ENCODE data around the gene DOC2A. TPM values are rescaled to one million over a fixed set of nuclear protein-coding genes. Genes with fewer than 3 reads are reported as not detected.

DOC2A gene
- total and polyA plus RNA-seq, 2 of the 4 experiments (the other 2 are of a cell fraction) = under 0.01 to 0.48 TPM

GRCh38 chr16:30025156-30025555 lies 14.3 kb upstream of the DOC2A start (continued):
- no peak for TF ChIP-seq CTCF (conservative IDR thresholded peaks at IDR 0.05; ENCODE audit: low read depth, low read length)

GRCh38 chr16:30024451-30024850 lies 13.6 kb upstream of the DOC2A start:
- Histone ChIP-seq H3K27ac (ENCODE audit: insufficient read depth, low read length) (no peak overlapping the region), H3K4me2 (ENCODE audit: low read depth, low read length) (no peak overlapping the region), H2BK120ac (ENCODE audit: low read depth, low read length) (no peak overlapping the region), H3K56ac (ENCODE audit: extremely low read depth, insufficient read depth, low read length) (no peak overlapping the region), H3K27me3 (ENCODE audit: control insufficient read depth, insufficient read depth, low read length) (peaks cover 51% of the 10 kb centered on the region), H3K4me3 (ENCODE audit: insufficient read depth, low read depth, low read length) (no peak overlapping the region), H2BK20ac (ENCODE audit: low read depth, low read length) (no peak overlapping the region), H2BK5ac (ENCODE audit: low read depth, low read length, poor library complexity, severe bottlenecking) (no peak overlapping the region), H3K18ac (ENCODE audit: low read depth, low read length) (no peak overlapping the region), H4K20me1 (ENCODE audit: insufficient read depth, low read length) (0 out of 2 replicates have a peak, but pooled peaks cover 9% of the 10 kb centered on the region), H3K9ac (ENCODE audit: low read depth, low read length) (no peak overlapping the region), H3K9me3 (ENCODE audit: control insufficient read depth, insufficient read depth, low read length) (no peaks in the 10 kb centered on the region), H3K36me3 (ENCODE audit: control insufficient read depth, insufficient read depth, low read length) (no peaks in the 10 kb centered on the region), H2BK15ac (ENCODE audit: low read depth, low read length) (no peak overlapping the region), H3K79me1 (ENCODE audit: low read depth in 1 of 2, low read length in 2 of 2) (no peaks in the 10 kb centered on the region), H2AK9ac (replicated peaks; ENCODE audit: low read depth, low read length, poor library complexity) (no peak overlapping the region), H3K9me1 (ENCODE audit: insufficient read depth, low read length) (no peaks in the 10 kb centered on the region), H3K23ac (ENCODE audit: low read depth, low read length) (no peak overlapping the region), H2AK5ac (ENCODE audit: low read depth, low read length) (no peak overlapping the region), H4K8ac (ENCODE audit: low read depth in 2 of 2, low read length in 2 of 2) (no peak overlapping the region), H2AFZ (replicated peaks; ENCODE audit: low read length, poor library complexity) (no peak overlapping the region), H3K4ac (ENCODE audit: low read depth, low read length) (no peak overlapping the region), H4K91ac (ENCODE audit: insufficient read depth, low read depth, low read length) (no peak overlapping the region), H3K4me1 (ENCODE audit: control insufficient read depth, insufficient read depth, low read length) (no peaks in the 10 kb centered on the region), H3K14ac (replicated peaks; ENCODE audit: low read depth, low read length) (no peak overlapping the region), H4K5ac (ENCODE audit: low read depth, low read length) (no peak overlapping the region)
- ATAC-seq (ENCODE audit: low read depth) (no peak), DNase-seq (no peak)
- dilution Hi-C loops (cut with HindIII; ENCODE audit: low sequenced_read_pairs, unreplicated experiment) (no loop called here), intact Hi-C loops (cut with micrococcal nuclease) (loop anchor here (5.0 kb wide), 1 partner anchor 207 kb away; the partner anchor contains the start of gene PAGR1), in situ Hi-C loops (cut with MboI; ENCODE audit: low sequenced_read_pairs) (loop anchor here (10.0 kb wide), 1 partner anchor 330 kb away; no protein-coding TSS in a partner anchor)
- no peak for TF ChIP-seq CHD1 (IDR thresholded peaks at IDR 0.05; ENCODE audit: low read depth, low read length)
- TF ChIP-seq ELK1 (IDR thresholded peaks at IDR 0.05; ENCODE audit: borderline replicate concordance, low read depth, low read length) = no peak
- no peak for TF ChIP-seq POLR2A (IDR thresholded peaks at IDR 0.05; ENCODE audit: low read depth, low read length)
- TF ChIP-seq CEBPB (IDR thresholded peaks at IDR 0.05; ENCODE audit: low read depth, low read length) = no peak
- TF ChIP-seq RCOR1 (IDR thresholded peaks at IDR 0.05; ENCODE audit: insufficient replicate concordance, low read length) = no peak
- no peak for TF ChIP-seq RAD21 (IDR thresholded peaks at IDR 0.05; ENCODE audit: low read length)
- no peak for TF ChIP-seq RFX5 (IDR thresholded peaks at IDR 0.05; ENCODE audit: low read depth, low read length)
- no peak for TF ChIP-seq MAZ (IDR thresholded peaks at IDR 0.05; ENCODE audit: borderline replicate concordance, low read depth, low read length)
- 69% methylated on average over 3 of the region's 16 CpGs; no CpG with 5 or more reads in 1 of the 2 experiments for WGBS, 2 experiments (ENCODE audit: extremely low coverage in 2 of 2, insufficient read length in 1 of 2)
- no TSS peak for BruUV-seq (replicated peaks)
- ChIA-PET POLR2A (ENCODE audit: unreplicated experiment) (no interaction called here), CTCF (no interaction called here)

Data from IMR-90 (cell line).